Measurements from ENCODE around the gene PLPPR3.

The PLPPR3 gene

DNA sequence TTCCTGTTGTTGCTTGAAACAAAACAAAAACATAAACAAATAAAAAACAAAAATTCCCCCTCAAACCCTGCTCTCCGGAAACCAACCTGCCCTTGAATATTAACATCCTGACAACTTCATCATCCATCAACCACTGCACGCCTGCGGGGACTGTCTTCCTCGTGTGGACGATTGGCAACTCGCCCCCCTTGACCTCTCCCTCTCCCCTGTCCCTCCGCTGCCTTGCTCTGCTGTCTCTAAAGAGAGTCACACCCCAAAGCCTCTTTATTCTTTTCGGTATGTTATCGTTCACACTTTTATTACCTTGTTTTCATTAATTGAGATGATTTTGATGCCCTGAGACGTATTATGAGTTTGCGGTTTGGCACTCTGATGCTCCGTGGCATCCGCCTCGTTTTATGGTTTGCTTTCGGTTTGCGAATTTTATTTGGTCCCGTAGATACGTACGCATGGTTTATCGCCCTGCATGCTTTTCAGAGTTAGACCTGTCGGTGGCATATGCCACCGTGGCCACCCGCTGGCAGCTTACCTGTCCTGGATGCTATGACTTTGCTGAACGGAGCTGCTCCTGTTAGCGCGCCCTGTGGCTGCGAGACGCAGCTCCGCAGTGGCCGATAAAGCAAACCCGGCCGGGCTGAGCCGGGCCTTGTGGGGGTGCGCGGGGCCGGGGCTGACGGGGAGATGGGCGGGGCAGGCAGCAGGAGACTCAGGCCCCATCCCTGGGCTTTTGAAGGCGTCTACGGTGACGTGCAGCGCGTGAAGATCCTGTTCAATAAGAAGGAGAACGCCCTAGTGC is 13.9 kb downstream of the PLPPR3 start:
- DNase-seq, result no peak

DNA sequence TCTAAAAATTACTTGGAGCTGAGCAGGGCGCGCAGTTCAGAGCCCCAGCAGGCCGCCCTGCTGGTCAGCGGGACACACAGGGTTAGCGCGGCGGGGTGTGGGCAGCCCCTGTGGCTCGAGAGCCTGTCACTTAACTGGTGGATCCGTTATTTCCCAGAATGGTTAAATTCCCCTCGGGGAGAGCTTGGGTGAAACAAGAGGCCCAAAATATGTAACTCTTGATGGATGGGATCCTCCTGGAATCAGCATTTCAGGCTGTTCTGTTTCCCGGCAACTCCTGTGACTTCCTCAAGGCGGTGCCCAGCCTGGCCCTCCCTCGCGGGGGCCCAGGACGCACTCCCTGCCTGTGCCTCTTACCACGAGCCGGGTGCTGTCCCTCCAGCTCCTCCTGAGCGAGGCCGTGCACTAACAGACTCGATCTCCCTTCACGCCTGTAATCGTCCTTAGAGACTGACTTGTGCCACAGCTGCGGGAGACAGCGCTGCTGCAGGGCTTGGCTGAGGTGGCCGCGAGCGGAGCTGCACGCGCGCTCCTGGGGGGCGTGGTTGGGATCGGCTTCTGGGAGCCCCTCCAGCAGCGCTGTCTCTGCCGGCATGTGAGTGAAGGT is 14.8 kb downstream of the PLPPR3 start:
- DNase-seq, result no peak

DNA sequence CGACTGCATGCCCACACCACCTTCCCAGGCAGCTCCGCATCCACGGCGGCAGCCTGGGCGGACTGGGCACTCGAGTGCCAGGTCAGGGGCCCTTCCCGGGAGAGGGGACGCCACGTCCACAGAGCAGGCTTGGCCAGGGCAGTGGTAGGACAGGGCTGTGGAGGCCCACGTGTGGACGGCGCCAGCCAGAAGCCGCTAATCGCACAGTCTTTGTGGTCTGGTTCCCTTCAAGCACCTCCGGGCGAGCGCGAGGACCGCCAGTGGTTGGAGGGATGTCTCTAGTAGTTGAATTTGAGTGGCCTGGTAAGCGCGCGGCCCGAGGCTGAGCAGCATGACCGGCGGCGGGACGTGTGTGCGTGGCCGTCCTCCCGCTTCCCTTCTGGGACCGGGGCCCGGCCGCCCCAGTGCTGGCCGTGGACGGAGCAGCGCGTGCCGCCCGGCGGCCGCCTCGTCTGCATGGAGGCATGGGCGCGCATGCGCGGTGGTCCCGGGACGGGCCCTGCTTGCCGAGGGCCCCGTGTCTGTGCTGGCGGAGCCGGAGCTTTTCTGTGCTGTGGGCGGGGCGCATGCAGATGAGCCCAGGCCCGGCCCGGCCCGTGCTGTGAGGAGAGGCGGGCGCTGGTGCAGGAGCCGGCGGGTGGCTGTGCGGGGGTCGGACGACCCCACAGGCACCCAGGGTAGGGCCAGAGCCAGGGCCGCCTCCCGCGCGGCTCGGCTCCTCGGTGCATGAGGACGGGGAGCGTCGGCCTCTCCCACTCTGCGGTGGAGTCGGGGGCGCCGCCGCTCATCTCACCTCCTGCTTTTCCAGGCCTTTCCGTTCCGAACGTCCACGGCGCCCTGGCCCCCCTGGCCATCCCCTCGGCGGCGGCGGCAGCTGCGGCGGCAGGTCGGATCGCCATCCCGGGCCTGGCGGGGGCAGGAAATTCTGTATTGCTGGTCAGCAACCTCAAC is 15.9 kb downstream of the PLPPR3 start:
- DNase-seq, result no peak

DNA sequence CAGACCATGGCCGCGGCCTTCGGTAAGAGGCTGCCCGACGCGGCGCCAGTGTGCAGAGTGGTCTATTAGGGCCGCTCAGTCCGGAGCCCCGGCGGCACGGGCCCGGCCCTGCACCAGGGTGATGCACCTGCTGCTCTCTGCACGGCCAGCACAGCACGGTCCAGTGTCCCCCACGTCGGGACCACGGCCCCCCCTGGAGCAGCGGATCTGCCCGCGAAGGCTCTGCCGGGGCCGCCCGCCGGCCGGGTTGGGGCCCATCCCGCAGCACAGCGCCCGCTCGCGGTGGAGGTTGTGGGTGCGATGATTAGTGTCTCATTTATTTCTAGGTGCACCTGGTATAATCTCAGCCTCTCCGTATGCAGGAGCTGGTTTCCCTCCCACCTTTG is 16.6 kb downstream of the PLPPR3 start:
- no peak for DNase-seq

DNA sequence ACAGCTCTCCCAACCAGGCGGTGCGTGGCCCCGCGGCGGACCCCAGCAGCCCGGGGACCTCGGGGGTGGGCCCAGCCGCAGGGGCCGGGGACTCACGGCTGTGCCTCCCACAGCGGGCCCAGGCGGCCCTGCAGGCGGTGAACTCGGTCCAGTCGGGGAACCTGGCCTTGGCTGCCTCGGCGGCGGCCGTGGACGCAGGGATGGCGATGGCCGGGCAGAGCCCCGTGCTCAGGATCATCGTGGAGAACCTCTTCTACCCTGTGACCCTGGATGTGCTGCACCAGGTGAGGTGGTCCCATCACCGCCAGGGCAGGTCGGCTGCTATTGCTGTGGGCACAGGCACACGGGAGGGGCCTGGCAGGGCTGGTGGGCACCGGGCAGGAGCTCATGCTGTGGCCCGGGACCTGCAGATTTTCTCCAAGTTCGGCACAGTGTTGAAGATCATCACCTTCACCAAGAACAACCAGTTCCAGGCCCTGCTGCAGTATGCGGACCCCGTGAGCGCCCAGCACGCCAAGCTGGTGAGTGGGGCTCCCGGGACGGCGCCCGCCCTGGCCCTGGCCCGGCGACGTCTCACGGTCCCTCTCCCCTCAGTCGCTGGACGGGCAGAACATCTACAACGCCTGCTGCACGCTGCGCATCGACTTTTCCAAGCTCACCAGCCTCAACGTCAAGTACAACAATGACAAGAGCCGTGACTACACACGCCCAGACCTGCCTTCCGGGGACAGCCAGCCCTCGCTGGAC is 17.2 kb downstream of the PLPPR3 start:
- no peak for DNase-seq

DNA sequence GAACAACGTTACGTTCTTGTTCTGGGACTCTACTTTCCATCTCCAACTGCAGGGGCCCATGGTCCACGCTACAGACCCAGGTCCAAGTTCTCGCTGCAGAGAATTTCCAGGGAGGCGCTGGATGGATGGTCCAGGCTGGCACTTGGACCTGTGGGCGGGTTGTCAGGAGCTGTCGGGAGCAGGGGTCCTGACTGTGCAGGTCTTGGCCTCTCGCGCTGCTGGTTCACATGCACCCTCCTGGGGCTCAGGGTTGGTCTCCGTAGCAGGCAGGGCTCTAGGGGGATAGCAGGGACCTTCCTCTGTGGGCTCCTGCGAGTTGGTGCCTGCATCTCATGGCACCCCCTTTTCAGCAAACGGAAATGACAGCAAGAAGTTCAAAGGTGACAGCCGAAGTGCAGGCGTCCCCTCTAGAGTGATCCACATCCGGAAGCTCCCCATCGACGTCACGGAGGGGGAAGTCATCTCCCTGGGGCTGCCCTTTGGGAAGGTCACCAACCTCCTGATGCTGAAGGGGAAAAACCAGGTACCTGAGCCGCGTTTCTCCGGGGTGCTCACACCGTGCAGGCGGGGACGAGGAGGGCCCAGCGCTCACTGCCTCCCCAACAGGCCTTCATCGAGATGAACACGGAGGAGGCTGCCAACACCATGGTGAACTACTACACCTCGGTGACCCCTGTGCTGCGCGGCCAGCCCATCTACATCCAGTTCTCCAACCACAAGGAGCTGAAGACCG is 17.9 kb downstream of the PLPPR3 start:
- DNase-seq, result no peak

DNA sequence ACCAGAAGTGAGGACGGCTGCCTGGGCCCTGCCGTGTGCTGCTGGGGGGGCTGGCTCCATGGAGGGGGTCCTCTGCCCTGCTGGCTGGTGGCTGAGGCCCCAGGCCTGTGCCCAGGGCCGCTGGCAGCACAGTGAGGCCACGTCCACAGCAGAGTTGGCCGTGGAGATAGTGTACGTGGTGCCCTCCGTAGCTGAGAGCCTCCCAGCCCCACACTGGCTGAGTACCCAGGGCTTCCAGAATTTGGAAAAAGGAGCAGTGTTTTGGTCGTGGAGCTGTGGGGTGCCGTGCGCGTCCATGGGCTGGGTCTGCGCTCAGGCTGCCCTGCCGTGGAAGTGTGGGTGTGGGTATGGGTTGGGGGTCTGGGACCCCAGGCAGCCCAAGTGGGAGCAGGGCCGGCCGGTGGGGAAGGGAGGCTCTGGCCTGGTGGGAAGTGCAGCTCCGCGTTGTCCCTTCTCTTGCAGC is 18.6 kb downstream of the PLPPR3 start:
- no peak for DNase-seq

DNA sequence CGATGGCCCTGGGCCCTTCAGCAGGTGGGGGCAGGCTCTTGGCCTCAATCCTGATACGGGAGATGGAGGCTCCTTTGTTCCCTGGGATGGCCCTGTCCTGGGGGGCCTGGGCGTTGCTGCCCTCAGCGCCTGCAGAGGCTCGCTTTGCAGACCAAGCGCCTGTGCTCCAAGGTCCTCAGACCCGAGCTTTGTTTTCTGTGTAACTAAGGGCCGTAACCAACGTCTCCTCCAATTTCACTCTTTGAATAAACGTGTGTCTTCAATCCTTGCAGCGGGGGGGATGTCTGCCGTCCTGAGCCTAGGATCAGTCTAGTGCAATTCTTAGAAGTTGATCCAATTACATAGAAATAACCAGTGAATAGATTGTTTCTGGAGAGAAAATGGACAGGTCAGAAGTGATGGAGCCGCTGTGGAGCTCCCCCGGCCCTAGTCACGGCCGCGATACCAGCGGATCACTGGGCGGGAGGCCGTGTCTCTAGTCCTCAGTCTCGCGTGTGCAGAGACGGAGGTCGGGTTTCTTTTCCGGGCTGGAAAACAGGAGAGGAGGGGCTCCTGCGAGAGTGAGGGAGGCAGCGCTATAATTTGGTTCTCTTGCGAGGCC is 19.2 kb downstream of the PLPPR3 start:
- DNase-seq, result no peak

DNA sequence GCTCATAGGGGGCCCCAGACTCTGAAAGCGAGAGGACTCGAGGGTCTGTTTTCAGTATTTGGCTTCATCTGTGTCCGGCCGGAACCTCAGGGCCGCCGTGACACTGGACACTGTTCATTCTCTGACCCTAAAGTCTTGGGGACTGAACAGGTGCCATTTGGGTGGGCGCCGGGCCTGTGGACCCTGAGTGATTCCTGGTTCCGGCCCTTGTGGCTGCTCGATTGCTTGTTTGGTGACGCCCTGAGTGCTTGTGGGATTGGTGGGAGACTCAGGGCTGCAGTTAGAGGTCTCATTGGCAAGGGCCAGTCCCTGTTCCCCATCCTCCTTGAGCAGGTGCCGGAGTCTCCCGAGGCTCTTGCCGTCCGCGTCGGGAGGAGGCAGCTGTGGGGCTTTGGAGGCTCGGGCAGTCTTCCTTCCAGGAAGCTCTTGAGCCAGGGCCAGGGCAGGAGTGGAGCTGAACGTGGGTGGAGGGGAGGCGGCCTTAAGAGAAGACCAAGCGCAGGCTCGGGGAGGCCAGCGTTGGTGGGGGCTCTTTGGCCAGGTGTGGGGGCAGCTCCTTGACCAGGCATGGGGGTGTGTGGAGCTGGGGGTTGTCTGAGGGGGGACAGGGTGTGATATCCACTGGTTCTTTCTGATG is 19.8 kb downstream of the PLPPR3 start:
- no peak for DNase-seq

DNA sequence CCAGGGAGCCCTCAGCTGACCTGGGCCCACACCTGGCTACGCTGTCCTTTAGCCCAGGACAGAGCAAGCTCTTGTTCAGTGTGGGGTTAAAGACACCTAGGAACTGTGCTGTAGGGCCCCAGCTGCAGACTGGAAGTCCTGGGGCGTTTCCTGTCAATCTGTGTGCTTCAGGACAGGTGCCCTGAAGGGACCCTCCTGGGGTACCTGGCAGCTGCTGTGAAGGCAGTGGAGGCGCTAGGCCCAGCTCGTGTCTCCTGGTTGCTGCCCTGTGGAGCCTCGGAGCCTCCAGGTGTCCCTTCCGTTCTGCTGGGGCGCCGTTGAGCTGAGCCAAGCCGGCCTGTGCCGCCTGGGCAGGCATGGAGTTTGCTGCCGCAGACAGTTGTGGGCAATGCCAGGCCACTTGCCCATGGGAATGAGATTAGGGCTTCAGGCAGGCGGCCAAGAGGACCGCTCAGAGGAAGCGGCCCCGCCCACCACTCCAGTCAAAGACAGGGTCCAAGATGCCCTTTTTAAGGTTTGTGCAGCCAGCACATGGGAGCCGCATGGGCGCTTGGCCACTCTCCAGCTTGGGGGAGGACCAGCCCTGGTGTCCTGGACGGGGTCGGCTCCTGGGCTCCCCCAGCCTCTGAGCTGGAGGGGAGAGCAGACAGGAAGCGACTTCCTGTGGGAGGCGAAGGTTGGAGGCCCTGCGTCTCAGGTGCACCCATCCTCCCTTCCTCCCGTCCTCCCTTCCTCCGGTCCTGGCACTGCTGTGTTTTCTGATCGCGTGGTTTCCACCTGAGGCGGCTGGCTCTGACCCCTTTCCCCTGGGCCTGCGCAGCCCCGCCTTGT is 20.5 kb downstream of the PLPPR3 start:
- no peak for DNase-seq

DNA sequence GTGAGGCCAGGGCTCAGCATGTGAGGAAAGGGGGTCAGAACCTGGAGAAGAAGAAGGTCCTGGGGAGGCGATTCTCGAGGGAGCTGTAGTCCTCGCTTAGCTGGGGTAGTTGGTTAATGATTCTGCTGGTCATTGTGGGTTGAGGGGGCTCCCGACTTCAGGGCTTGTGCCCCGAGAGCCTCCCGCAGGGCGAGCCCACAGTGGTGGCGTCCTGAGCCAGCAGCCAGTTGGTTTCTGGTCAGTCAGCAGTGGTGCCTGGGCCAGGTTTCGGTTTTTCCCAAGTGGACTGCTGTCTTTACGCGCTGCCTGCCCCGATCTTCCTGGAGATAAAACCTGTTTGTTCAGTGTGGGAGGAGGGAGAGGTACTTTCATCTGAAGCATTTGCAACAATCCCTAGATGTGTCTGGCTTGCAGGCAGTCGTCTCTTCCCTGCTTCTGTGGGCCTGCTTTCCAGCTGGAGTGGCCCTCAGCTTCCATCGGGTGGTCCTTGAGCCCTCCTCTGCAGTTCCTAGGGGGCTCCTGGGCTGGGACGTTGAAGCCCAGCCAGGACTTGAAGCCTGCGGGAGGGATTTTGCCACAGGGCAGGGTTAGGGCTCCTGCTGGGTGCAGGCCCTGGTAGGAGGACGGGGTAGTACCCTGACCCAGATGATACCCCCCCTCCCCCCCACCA is 21.3 kb downstream of the PLPPR3 start:
- no peak for DNase-seq

DNA sequence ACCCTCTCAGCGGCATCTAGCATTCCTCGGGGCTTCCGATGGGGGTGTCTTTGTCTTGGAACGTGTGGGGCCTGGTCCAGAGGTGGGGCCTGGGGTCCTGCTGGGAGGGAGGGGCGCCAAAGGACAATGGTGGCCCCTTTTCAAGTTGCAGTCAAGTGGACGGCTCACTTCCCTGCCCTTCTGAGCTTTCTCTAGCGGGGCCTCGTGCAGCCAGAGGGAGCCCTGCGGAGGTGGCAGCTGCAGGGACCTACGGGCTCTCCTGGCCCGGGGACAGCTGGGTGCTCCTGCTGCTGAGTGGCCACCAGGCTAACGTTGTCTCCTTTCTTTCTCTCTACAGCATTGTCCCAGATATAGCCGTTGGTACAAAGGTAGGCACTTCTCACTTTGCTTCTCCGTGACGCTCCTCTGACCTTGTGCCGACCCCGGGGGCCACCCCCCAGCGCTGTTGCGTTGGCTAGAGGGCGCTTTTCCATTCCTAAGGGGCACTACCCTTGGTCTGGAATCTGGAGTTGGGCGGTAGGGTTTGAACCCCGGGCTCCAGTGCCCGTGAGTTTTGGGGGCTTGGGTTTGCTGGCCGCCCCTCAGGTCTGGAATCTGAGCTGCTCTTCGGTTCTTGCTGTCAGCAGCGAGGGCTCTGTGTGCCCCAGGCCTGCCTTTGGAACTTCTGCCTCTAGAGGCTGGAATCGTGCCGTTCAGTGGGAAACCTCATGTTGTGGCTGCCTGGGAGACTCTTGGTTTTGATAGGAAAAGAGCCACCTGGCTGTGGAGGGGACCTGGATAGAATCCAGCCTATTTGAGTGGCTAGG is 22.5 kb downstream of the PLPPR3 start:
- DNase-seq, result no peak

DNA sequence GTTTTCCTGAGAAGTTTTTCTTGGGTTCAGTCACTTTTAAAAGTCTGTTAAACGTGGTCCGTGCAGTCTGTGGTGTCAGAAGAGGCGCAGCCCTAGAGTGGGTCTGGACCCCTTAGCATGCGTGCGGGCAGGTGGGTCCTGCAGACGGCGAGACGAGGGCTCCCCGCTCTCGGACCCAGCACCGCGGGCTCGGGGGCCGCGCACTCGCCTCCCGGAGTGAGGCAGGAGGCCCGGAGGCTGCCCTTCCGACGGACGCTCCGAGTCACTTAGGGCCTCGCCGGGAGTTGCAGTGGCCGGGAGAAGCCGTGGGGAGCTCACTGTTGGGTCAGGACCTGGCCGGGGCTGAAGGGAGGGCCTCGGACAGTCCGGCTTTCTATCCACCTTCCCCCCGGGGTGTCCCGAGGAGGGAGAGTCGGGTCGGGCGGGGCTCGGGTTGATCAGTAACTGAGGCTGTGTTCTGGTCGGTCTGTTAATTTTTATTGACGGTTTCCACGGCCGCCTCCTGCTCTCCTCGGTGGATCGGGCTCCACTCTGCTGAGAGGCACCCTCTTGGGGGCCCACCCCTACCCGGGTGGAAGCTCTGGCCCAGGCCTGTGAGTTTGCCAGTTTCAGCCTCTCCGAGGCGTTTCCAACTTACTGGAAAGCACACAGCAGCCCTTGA is 23.2 kb downstream of the PLPPR3 start:
- DNase-seq, result no peak

DNA sequence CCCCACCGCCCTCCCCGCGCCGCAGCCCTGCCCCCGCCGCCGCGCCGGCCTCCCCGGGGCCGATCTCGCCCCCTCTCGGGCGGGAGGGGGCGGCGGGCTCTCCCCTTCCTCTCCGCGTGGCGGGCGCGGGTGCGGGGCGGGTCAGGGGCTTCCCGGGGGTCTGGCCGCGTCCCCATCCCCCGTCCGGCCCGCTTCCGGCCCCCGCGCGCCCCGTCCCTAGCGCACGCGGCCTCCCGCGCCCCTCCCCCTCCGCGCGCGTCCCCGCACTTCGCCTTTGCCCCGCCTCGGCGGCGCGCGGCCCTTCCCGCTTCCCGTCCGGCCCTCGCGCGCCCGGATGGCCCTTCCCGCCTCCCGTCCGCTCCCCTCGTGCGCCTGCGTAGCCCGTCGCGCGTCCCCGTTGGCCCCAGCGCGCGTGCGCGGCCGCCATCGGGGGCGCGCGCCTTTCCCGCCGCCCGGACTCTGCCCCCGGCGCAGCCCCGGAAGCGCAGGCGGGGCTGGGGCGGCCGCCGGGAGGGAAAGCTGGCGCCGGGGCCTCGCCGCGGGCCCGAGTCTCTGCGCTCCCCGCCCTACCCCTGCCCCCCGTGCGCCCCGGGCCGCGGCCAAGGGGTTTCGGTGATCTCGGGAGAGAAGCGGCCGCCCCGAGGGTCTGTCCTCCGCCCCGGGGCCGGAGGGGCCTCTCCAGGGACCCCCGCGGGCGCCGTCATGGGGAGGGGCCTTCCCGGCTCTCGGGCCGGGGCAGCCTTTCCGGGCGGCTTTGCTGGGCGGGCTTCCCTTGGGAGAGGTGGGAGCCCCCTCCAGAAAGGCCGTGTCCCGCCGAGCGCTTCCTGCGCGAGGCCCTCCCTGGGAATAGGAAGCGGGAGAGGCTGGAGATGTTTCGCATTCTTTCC is 24.0 kb downstream of the PLPPR3 start:
- peak; percentile 82 for DNase-seq

DNA sequence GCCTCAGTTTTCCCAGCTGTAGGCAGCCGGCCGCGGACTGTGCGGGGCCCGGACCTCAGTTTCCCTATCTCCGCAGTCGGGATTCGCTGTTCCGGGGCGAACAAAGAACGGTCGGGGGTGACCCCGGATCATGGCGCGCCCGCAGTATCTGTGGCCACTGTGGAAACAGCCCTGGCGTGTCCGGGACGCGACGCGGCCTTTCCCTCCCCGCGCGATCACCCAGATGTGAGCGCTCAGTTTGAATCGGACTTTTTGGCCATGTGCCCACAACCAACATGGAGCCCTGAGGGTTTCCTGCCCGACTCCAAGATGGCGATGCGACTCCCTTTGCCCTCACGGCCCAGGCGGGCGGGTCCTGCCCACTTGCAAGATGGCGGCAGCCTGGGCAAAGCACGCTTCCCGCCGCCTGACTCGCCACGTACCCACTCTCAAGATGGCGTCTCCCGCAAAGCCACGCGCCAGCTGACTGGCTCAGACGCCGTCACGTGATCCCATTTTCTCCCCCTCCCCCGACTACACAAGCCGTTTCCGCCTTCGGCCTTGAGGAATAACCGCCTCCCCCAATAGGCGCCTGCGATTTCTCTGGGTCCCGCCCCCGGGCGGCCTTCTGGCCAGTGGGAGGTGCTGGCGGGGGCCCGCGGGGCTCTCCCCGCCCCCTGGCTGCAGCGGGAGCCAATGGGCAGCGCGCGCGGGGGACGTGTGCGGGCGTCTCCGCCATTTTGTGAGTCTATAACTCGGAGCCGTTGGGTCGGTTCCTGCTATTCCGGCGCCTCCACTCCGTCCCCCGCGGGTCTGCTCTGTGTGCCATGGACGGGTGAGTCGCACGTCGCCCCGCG is 24.8 kb downstream of the PLPPR3 start, which contains the start of gene PTBP1:
Gene PTBP1, plus strand, starts transcription at position 761 of the 836 bp plus-strand sequence. Its CDS starts 46 bp downstream, at position 807.
- peak; percentile 98 for DNase-seq
